ENCODE measurements around the gene ADCK1.

The ADCK1 gene

GRCh38 chr14:77822741-77823140, 22.8 kb downstream of the ADCK1 start:
- H3K27ac ChIP-seq (ENCODE audit: extremely low read depth, low read depth, low read length) = no peak overlapping the region
- ChIA-PET POLR2A (no interaction called here), CTCF (interaction anchor here (0.7 to 2.1 kb wide), 2 partner anchors 8 to 40 kb away, joined by 4 to 5 read pairs; no protein-coding TSS in a partner anchor)
- H3K9me3 ChIP-seq (ENCODE audit: control insufficient read depth, insufficient read depth, low read depth, low read length) = no peaks in the 10 kb centered on the region
- H3K4me1 ChIP-seq (ENCODE audit: control insufficient read depth, insufficient read depth, low read length) = no peaks in the 10 kb centered on the region
- H3K36me3 ChIP-seq (ENCODE audit: control insufficient read depth in 2 of 2, insufficient read depth in 1 of 2, low read length in 2 of 2) = peaks cover 4 to 35% of the 10 kb centered on the region in 2 experiments; a peak in 2 of 3 replicates
- TF ChIP-seq ZNF354C (tag by site-specific recombination; IDR thresholded peaks at IDR 0.05; ENCODE audit: borderline replicate concordance, low read depth) (no peak), MEIS1 (CRISPR knock-in tag; IDR thresholded peaks at IDR 0.05; ENCODE audit: borderline replicate concordance) (no peak), ZSCAN5A (tag by site-specific recombination; IDR thresholded peaks at IDR 0.05) (no peak), ZNF792 (tag by site-specific recombination; IDR thresholded peaks at IDR 0.05) (no peak), BCL11B (tag by site-specific recombination; IDR thresholded peaks at IDR 0.05; ENCODE audit: low read depth) (no peak), SP3 (tag by site-specific recombination; IDR thresholded peaks at IDR 0.05) (no peak), REST (tag by site-specific recombination; IDR thresholded peaks at IDR 0.05) (no peak), ZBTB20 (tag by site-specific recombination; IDR thresholded peaks at IDR 0.05) (no peak), TSHZ1 (tag by site-specific recombination; IDR thresholded peaks at IDR 0.05; ENCODE audit: borderline replicate concordance) (no peak), ZBTB8A (tag by site-specific recombination; IDR thresholded peaks at IDR 0.05) (no peak), ZNF658 (tag by site-specific recombination; IDR thresholded peaks at IDR 0.05) (no peak), KLF9 (tag by site-specific recombination; IDR thresholded peaks at IDR 0.05; ENCODE audit: low read depth) (no peak)
- no peak overlapping the region for H3K4me3 ChIP-seq (ENCODE audit: low read depth, low read length)

- ChIA-PET CTCF (interaction anchor here (2.1 kb wide), 1 partner anchor 39 kb away, joined by 5 read pairs; no protein-coding TSS in a partner anchor), POLR2A (no interaction called here)
- H3K4me1 ChIP-seq (ENCODE audit: control insufficient read depth, insufficient read depth, low read length) = no peaks in the 10 kb centered on the region
- H3K9me3 ChIP-seq (ENCODE audit: control insufficient read depth, insufficient read depth, low read depth, low read length) = no peaks in the 10 kb centered on the region
- no peak overlapping the region for H3K27ac ChIP-seq (ENCODE audit: extremely low read depth, low read depth, low read length)
- H3K4me3 ChIP-seq (ENCODE audit: low read depth, low read length) = no peak overlapping the region
- peaks cover 4 to 35% of the 10 kb centered on the region in 2 experiments; a peak in 2 of 3 replicates for H3K36me3 ChIP-seq (ENCODE audit: control insufficient read depth in 2 of 2, insufficient read depth in 1 of 2, low read length in 2 of 2)
- TF ChIP-seq ZNF580 (tag by site-specific recombination; IDR thresholded peaks at IDR 0.05) (no peak), ZNF76 (tag by site-specific recombination; IDR thresholded peaks at IDR 0.05; ENCODE audit: borderline replicate concordance, low read depth) (no peak), ZNF157 (tag by site-specific recombination; IDR thresholded peaks at IDR 0.05) (no peak), ZNF248 (tag by site-specific recombination; IDR thresholded peaks at IDR 0.05) (no peak), ZNF394 (tag by site-specific recombination; IDR thresholded peaks at IDR 0.05; ENCODE audit: borderline replicate concordance) (peak; percentile 72; the same call in 1 of the 2 replicates), ZNF48 (tag by site-specific recombination; IDR thresholded peaks at IDR 0.05) (no peak), ZNF664 (tag by site-specific recombination; IDR thresholded peaks at IDR 0.05) (0 out of 2 replicates have a peak, but pooled peaks have one; percentile 26), GFI1B (tag by site-specific recombination; IDR thresholded peaks at IDR 0.05) (no peak), ZNF366 (tag by site-specific recombination; conservative IDR thresholded peaks at IDR 0.05) (no peak), ZBTB11 (tag by site-specific recombination; conservative IDR thresholded peaks at IDR 0.05; ENCODE audit: low read depth) (peak; percentile 59), ZNF626 (tag by site-specific recombination; IDR thresholded peaks at IDR 0.05) (no peak), ZNF654 (tag by site-specific recombination; IDR thresholded peaks at IDR 0.05; ENCODE audit: low read depth) (peak; percentile 20; the same call in 1 of the 2 replicates)
These were observed 23.5 kb downstream of the ADCK1 start for GRCh38 chr14:77823378-77823777.

Data from HEK293 (cell line).